Measurements from ENCODE around the gene REG1B.

The REG1B gene

DNA sequence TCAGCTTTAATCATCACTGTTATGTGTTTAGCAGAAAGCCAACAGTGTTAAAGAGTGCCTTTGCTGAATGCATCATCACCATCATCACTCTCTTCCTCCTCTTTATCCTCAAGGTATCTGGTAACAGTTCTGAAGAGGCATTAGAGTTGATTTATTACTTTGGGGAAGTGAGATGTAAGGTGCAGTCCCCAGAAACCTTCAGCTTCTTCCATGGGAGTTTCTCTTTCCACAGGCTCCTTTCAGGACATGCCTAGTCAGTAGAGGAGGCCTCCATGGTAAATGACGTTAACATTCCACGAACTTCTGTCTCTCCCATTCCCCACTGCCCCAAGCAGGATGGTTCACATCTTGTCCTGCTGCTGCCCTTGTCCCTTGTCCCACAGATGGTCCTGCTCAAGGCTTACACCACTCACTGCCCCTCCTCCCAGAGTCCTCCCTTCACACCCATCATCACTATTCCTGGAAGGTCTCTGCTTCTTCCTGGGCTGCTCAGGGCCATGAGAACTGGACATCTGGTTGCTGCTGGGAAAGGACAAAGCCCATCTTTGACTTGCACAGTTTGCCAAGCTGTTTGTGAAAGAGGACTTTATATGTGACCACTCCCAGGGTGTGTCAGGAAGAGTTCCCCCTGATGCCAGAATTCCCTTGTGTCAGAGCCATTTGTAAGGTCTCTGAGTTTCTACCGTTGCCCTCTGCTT is 27.2 kb upstream of the REG1B start:
- no peak for TF ChIP-seq POLR2AphosphoS5 (IDR thresholded peaks at IDR 0.05; ENCODE audit: low read depth, low read length)
- no peak for TF ChIP-seq POLR2A (IDR thresholded peaks at IDR 0.05; ENCODE audit: low read depth, low read length)
- TF ChIP-seq TAF1 (IDR thresholded peaks at IDR 0.05; ENCODE audit: borderline replicate concordance, low read depth, low read length), result no peak
- FAIRE-seq (no peak), DNase-seq (ENCODE audit: insufficient read length) (no peak)

DNA sequence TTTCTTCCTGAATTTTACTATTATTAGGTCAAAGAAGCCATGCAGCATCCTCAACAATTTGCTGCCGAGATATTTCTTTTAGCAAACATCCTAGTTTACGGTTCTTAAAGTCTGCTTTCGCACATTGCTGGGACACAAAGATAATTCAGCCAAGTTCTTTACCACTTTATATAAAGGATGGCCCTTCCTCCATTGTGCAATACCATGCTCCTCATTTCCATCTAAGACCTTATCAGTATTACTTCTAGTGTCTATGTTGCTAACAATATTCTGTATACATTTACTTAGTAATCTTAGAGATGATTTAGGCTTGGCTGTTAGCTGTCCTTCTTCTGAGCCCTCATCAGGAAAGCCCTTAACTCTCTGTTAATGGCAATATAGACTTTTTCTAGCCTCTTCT is 24.5 kb upstream of the REG1B start:
- no peak for DNase-seq (ENCODE audit: insufficient read length)
- TF ChIP-seq TAF1 (IDR thresholded peaks at IDR 0.05; ENCODE audit: borderline replicate concordance, low read depth, low read length) (no peak), POLR2AphosphoS5 (IDR thresholded peaks at IDR 0.05; ENCODE audit: low read depth, low read length) (no peak), POLR2A (IDR thresholded peaks at IDR 0.05; ENCODE audit: low read depth, low read length) (no peak)
- no peak for FAIRE-seq

- no peak for FAIRE-seq
- TF ChIP-seq POLR2A (IDR thresholded peaks at IDR 0.05; ENCODE audit: low read depth, low read length) (no peak), POLR2AphosphoS5 (IDR thresholded peaks at IDR 0.05; ENCODE audit: low read depth, low read length) (no peak)
These were observed 17.5 kb upstream of the REG1B start for GRCh38 chr2:79105259-79105658.

DNA sequence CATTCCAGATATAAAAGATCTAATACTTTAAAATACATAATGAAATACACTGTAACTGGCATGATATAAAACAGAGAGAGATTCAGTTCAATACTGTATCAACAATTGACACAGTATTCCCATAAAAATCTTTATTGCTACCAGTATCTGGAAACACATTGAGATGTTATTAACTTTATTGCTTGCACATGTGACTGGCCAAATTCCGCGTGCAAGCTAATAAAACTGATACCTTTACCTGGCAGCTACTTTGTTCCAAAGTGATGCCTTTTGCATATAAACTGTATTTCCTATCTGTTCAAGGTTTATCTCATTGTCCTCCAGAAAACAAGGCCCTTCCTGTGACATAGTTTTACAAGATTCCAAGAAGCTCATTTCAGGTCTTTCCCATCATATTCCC is 15.4 kb upstream of the REG1B start:
- TF ChIP-seq POLR2A (IDR thresholded peaks at IDR 0.05; ENCODE audit: low read depth, low read length), result no peak
- no peak for TF ChIP-seq POLR2AphosphoS5 (IDR thresholded peaks at IDR 0.05; ENCODE audit: low read depth, low read length)
- no peak for TF ChIP-seq TAF1 (IDR thresholded peaks at IDR 0.05; ENCODE audit: borderline replicate concordance, low read depth, low read length)
- no peak for FAIRE-seq

More at GRCh38 chr2:79105259-79105658, 17.5 kb upstream of the REG1B start:
- DNase-seq (ENCODE audit: insufficient read length), result no peak

DNA sequence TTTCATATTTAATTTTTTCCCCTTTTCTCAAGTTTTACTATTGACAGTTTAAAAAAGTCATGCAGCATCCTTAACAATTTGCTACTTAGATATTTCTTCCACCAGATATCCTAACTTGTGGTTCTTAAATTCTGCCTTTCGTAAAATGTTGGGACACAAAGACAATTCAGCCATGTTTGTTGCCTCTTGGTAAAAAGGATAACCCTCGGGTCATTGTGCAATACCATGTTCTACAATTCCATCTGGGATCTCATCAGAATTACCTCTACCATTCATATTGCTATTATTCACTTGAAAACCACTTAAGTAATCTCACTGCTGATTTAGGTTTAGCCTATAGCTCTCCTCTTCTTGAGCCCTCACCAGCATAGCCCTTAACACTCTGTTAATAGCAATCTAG is 13.2 kb upstream of the REG1B start:
- no peak for FAIRE-seq
- no peak for DNase-seq (ENCODE audit: insufficient read length)
- TF ChIP-seq POLR2AphosphoS5 (IDR thresholded peaks at IDR 0.05; ENCODE audit: low read depth, low read length) (no peak), POLR2A (IDR thresholded peaks at IDR 0.05; ENCODE audit: low read depth, low read length) (no peak), TAF1 (IDR thresholded peaks at IDR 0.05; ENCODE audit: borderline replicate concordance, low read depth, low read length) (no peak)

More for the DNA sequence above, 15.4 kb upstream of the REG1B start:
- DNase-seq (ENCODE audit: insufficient read length), result no peak

- TF ChIP-seq TAF1 (IDR thresholded peaks at IDR 0.05; ENCODE audit: borderline replicate concordance, low read depth, low read length), result no peak
- no peak for TF ChIP-seq POLR2A (IDR thresholded peaks at IDR 0.05; ENCODE audit: low read depth, low read length)
- FAIRE-seq, result no peak
- no peak for DNase-seq (ENCODE audit: insufficient read length)
These were observed 12.5 kb upstream of the REG1B start for GRCh38 chr2:79100285-79100684.

DNA sequence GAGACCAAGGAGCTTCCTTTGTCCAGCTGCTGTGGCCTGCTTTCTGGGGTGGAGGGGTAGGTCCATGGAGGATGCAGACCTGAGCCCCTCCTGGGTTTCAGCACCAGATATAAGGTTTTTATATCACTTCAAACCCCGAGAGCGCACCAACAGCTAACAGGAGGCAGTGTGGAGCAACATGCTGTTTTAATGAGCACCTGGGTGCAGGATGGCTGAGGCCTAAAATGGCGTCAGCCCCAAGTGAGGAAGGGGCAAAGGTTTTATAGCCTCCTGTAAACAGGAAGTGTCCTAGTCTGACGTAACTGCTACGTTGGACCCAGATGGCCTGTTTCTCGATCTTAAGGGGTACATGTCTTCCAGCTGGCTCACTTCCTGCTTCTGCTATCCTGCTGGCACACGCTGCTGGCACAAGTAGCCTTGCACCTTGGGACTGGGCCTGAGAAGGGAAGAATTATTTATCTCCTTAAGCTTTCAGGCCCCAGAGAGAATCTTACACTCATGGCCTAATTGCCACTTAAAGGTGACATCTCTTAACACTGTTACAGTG is 11.4 kb upstream of the REG1B start:
- DNase-seq (ENCODE audit: insufficient read length), result no peak
- no peak for FAIRE-seq
- TF ChIP-seq TAF1 (IDR thresholded peaks at IDR 0.05; ENCODE audit: borderline replicate concordance, low read depth, low read length), result no peak
- TF ChIP-seq POLR2AphosphoS5 (IDR thresholded peaks at IDR 0.05; ENCODE audit: low read depth, low read length), result no peak
- TF ChIP-seq POLR2A (IDR thresholded peaks at IDR 0.05; ENCODE audit: low read depth, low read length), result no peak

DNA sequence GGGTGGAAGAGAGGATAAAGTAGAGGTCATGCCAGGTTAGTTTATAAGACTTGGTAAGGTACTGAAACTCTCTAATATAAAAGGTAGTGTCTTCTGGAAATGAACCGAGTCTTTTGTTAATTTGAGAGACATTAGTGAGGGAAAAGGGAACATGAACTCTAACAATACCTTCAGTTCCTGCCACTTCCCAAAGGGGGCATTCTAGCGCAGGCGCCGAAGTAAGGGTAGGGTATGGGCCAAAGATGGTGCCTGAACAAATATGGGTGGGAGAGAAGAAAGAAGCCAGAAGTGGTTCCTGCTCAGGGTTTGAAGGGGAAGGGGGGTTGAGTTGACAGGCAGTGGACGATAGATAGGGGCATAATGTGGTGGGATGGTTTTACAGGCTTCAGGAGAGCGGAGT is 10.1 kb upstream of the REG1B start:
- no peak for TF ChIP-seq TAF1 (IDR thresholded peaks at IDR 0.05; ENCODE audit: borderline replicate concordance, low read depth, low read length)
- TF ChIP-seq POLR2A (IDR thresholded peaks at IDR 0.05; ENCODE audit: low read depth, low read length), result no peak
- no peak for TF ChIP-seq POLR2AphosphoS5 (IDR thresholded peaks at IDR 0.05; ENCODE audit: low read depth, low read length)
- no peak for DNase-seq (ENCODE audit: insufficient read length)
- FAIRE-seq, result no peak

- FAIRE-seq, result no peak
- no peak for TF ChIP-seq POLR2AphosphoS5 (IDR thresholded peaks at IDR 0.05; ENCODE audit: low read depth, low read length)
- no peak for TF ChIP-seq TAF1 (IDR thresholded peaks at IDR 0.05; ENCODE audit: borderline replicate concordance, low read depth, low read length)
- TF ChIP-seq POLR2A (IDR thresholded peaks at IDR 0.05; ENCODE audit: low read depth, low read length), result no peak
These were observed 2.9 kb upstream of the REG1B start for GRCh38 chr2:79090693-79091092.

DNA sequence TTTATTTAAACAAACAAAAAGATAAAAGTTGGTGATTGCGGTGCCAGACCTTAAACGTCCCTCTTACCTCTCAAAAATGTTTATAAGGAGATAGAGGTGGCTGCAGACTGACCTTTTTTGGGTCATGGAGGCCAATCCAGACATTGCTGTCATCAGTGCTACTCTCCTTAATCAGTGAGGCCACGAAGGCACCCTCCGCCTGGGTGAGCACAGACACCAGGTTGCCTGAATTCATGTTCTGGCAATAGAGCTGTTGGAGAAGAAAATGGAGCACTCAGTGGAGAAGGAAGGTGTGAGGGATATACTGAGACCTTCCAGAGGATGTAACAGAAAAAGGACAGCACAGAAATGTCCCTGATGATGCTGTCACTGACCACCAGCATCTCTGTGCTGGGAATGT is 1.5 kb downstream of the REG1B start:
- no peak for FAIRE-seq
- TF ChIP-seq TAF1 (IDR thresholded peaks at IDR 0.05; ENCODE audit: borderline replicate concordance, low read depth, low read length), result no peak
- no peak for TF ChIP-seq POLR2AphosphoS5 (IDR thresholded peaks at IDR 0.05; ENCODE audit: low read depth, low read length)
- no peak for TF ChIP-seq POLR2A (IDR thresholded peaks at IDR 0.05; ENCODE audit: low read depth, low read length)
- no peak for DNase-seq (ENCODE audit: insufficient read length)

More at GRCh38 chr2:79090693-79091092, 2.9 kb upstream of the REG1B start:
- DNase-seq (ENCODE audit: insufficient read length), result no peak

DNA sequence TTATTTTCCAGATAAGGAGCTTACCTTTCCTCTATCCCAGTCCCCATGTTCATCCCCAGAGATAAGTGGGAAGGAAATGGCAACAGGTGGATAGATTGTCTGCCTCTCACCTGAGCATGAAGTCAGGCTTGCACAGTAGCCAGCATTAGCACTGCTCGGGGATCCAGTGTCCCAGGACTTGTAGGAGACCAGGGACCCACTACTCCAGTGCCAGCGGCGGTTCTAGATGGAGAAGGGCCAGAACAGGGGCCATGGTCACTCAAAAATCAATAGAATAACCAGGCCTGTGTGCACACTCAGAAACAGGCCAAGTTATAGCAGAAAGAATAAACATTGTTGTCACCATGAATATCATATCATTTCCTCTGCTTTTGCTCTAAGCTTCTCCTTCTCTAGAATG is 2.4 kb downstream of the REG1B start:
- no peak for TF ChIP-seq POLR2AphosphoS5 (IDR thresholded peaks at IDR 0.05; ENCODE audit: low read depth, low read length)
- DNase-seq (ENCODE audit: insufficient read length) (no peak), FAIRE-seq (no peak)

GRCh38 chr2:79084495-79085135 is 3.2 kb downstream of the REG1B start:
- TF ChIP-seq POLR2A (IDR thresholded peaks at IDR 0.05; ENCODE audit: low read depth, low read length) (no peak), POLR2AphosphoS5 (IDR thresholded peaks at IDR 0.05; ENCODE audit: low read depth, low read length) (no peak), TAF1 (IDR thresholded peaks at IDR 0.05; ENCODE audit: borderline replicate concordance, low read depth, low read length) (no peak)
- no peak for DNase-seq (ENCODE audit: insufficient read length)
- FAIRE-seq, result no peak

Measured in GM12892 (cell line).